MM.1S (cell line): ENCODE measurements around the gene DIP2C.

ENCODE experiments used
- CTCF ChIP-seq: fragments of 300-600 bp; sonication (generic); IDR thresholded peaks from 2 replicates; pipeline ENCODE4 v1.5.1; 2016; ENCODE audit warnings: antibody characterized with exemption, low read length, mixed read lengths
- EZH2 ChIP-seq: fragments of 300-600 bp; sonication (generic); optimal IDR thresholded peaks from 2 replicates; pipeline ENCODE3; 2017; ENCODE audit warnings: low read depth, mild to moderate bottlenecking, antibody characterized with exemption, low read length, mixed read lengths
- EZH2phosphoT487 ChIP-seq: fragments of 300-600 bp; sonication (generic); IDR thresholded peaks from 2 replicates; pipeline ENCODE4 v1.6.1; 2018; ENCODE audit warnings: antibody characterized with exemption, low read length

GRCh38 chr10:656883-657282, 32.6 kb downstream of the DIP2C start:
- no peak for TF ChIP-seq CTCF
- TF ChIP-seq EZH2 = no peak
- no peak for TF ChIP-seq EZH2phosphoT487
